Stimulated activated effector memory CD8-positive, alpha-beta T cell treated with anti-CD3 and anti-CD28 coated beads, Interleukin-12 subunit alpha, Interleukin-12 subunit beta, amount 100 ng/mL, for 72 hours (primary cell): ENCODE measurements around the gene DDX1.

Experiments
- ATAC-seq: fragments of 150-1000 bp; cut with Tn5 transposase; 2 replicates; pipeline ENCODE4 v1.10.0; 2021
- DNase-seq, 2 donors: peaks; one replicate each; pipeline ENCODE4 v3.0.0; 2021 to 2022; ENCODE audit warnings: low spot score in 2 of 2
- H3K27ac Mint-ChIP-seq: one replicate; pipeline ENCODE4 v1.8.0; 2022; ENCODE audit warnings: mild to moderate bottlenecking, mixed read lengths
- H3K36me3 Mint-ChIP-seq: one replicate; pipeline ENCODE4 v1.8.0; 2022; ENCODE audit warnings: mild to moderate bottlenecking, mixed read lengths
- H3K4me1 Mint-ChIP-seq: one replicate; pipeline ENCODE4 v1.8.0; 2022; ENCODE audit warnings: mixed read lengths
- H3K4me3 Mint-ChIP-seq: one replicate; pipeline ENCODE4 v1.8.0; 2022; ENCODE audit warnings: mild to moderate bottlenecking, mixed read lengths
- H3K9me3 Mint-ChIP-seq: one replicate; pipeline ENCODE4 v1.8.0; 2022; ENCODE audit warnings: mixed read lengths

DDX1 gene

GRCh38 chr2:15634846-15635490 lies 43.3 kb downstream of the DDX1 start:
- no peak for DNase-seq
- ATAC-seq, result no peak
- H3K4me1 Mint-ChIP-seq, result no peaks in the 10 kb centered on the region
- peak overlapping the region; percentile 46 for H3K27ac Mint-ChIP-seq
- no peaks in the 10 kb centered on the region for H3K9me3 Mint-ChIP-seq
- H3K36me3 Mint-ChIP-seq, result peaks cover 60% of the 10 kb centered on the region
- H3K4me3 Mint-ChIP-seq, result no peak overlapping the region

DNA sequence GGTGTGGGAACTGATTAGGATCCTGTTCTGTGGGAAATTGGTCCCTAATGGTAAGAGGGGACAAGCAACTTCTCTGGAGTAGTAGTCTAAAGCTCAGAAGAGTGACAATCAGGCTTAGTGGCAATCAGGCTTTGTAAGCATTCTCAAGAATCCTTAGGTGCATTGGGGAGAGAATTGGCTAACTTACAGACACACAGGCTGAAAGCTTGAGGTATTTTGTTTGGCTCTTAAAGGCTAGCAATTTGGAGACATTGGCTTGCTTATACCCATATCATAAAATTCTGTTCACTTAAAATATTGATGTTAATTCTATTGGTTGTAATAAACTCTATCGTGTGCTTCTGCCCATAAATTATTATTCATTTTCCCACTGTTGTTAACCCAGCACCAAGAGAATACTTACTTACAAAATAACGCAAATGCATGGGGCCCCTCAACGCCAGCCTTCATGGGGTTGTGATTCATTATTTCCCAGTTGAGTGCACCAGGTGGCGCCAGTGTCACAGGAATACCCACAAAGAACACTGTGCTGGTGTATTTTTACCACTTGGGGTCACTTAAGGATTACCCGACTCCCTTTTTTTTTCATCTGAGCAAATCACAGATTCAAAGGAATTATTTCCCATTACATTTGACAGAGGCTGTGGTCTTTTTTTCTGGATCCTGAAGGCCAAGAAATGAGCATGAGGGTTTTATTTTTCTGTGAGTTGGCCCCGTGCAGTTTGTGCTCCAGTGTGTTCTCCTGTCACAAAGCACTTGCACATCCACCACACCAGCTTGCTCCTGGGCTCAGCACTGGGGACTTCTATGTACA lies 45.5 kb downstream of the DDX1 start:
- ATAC-seq (peak; percentile 70), DNase-seq (peak; percentile 11 to 58)
- peaks cover 6% of the 10 kb centered on the region for H3K9me3 Mint-ChIP-seq
- H3K27ac Mint-ChIP-seq, result no peak overlapping the region
- no peak overlapping the region for H3K4me3 Mint-ChIP-seq
- no peaks in the 10 kb centered on the region for H3K4me1 Mint-ChIP-seq
- H3K36me3 Mint-ChIP-seq, result peaks cover 43% of the 10 kb centered on the region

GRCh38 chr2:15638720-15639119 lies 47.1 kb downstream of the DDX1 start:
- H3K4me3 Mint-ChIP-seq, result no peak overlapping the region
- no peak for ATAC-seq
- no peak overlapping the region for H3K27ac Mint-ChIP-seq
- DNase-seq, result no peak
- H3K9me3 Mint-ChIP-seq, result peaks cover 6% of the 10 kb centered on the region
- H3K4me1 Mint-ChIP-seq, result no peaks in the 10 kb centered on the region
- H3K36me3 Mint-ChIP-seq, result peaks cover 28% of the 10 kb centered on the region

DNA sequence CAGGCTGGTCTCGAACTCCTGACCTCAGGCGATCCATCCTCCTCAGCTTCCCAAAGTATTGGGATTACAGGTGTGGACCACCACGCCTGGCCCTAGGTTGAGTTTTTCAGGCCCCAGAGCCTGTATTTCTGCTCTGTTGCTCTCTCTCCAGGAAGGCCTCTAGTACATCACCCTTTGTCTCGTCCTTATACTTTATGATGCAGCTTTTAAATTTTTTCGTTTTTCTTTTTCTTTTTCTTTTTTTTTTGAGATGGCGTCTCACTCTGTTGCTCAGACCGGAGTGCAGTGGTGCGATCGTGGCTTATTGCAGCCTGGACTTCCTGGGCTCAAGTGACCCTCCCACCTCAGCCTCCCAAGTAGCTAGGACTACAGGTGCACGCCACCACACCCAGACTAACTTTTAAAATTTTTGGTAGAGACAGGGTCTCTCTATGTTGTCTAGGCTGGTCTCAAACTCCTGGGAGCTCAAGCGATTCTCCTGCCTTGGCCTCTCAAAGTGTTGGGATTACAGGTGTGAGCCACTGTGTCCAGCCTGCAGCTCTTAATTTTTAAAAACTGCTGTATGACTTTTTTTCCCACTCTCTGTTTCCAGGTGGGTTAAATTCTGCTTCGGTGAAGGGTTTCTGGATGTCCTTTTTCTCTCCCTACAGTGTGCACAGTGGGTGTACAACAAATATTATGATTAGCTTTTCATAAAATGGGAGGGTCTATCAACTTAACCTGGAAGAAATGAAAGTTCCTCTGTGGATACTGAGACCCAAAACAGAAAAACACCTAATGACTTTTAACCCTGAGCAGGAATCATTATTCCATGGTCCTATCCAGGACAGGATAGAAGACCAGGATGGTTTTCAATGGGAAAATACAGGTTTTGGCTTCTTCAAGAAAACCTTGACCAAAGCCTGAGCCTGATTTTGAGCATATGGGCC lies 47.9 kb downstream of the DDX1 start:
- peaks cover 6% of the 10 kb centered on the region for H3K9me3 Mint-ChIP-seq

GRCh38 chr2:15640261-15640711 lies 48.6 kb downstream of the DDX1 start:
- peaks cover 12% of the 10 kb centered on the region for H3K36me3 Mint-ChIP-seq
- no peak overlapping the region for H3K4me3 Mint-ChIP-seq
- DNase-seq (no peak), ATAC-seq (no peak)
- H3K4me1 Mint-ChIP-seq, result no peaks in the 10 kb centered on the region
- peaks cover 6% of the 10 kb centered on the region for H3K9me3 Mint-ChIP-seq
- H3K27ac Mint-ChIP-seq, result no peak overlapping the region

More for the DNA sequence above, 47.9 kb downstream of the DDX1 start:
- Mint-ChIP-seq H3K4me1 (no peaks in the 10 kb centered on the region), H3K4me3 (no peak overlapping the region), H3K27ac (no peak overlapping the region), H3K36me3 (peaks cover 19% of the 10 kb centered on the region)
- no peak for DNase-seq
- no peak for ATAC-seq

DNA sequence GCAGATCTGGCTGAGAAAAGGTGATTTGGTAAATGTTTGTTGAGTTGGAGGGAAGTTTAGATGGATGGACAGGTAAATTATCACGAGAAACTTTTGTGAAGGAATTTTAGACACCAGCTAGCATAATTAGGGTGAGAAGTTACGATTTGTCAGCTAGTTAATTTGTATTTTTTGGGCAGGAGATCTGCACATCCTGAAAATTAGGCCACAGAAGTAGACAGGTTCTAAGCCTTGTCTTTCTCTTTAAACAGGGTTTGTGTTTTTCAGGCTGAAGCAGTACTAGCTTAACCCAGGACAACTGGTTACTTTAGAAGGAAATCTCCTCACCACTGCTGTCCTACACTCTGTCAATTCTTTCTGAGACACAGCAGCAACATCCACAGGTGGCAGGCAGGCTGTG lies 49.1 kb downstream of the DDX1 start:
- no peak for DNase-seq
- Mint-ChIP-seq H3K27ac (no peak overlapping the region), H3K4me1 (no peaks in the 10 kb centered on the region), H3K9me3 (peaks cover 6% of the 10 kb centered on the region), H3K4me3 (no peak overlapping the region), H3K36me3 (peaks cover 7% of the 10 kb centered on the region)
- no peak for ATAC-seq

DNA sequence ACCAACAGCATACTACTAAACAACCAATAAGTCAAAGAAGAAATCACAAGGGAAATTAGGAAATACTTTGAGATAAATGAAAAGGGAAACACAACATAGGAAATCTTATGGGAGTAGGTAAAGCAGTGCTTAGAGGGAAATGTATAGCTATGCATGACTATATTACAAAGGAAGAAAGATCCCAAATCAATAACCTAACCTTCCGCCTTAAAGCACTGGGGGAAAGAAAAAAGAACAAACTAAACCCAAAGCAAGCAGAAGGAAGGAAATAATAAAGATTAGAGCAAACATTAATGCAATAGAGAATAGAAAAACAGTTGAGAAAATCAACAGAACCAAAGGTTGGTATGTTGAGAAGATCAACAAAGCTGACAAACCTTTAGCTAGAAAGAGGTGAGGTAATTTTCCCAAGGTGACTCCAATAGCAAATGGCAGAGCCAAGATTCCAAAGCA lies 49.9 kb downstream of the DDX1 start:
- no peak overlapping the region for H3K4me3 Mint-ChIP-seq
- no peak overlapping the region for H3K27ac Mint-ChIP-seq
- DNase-seq (no peak), ATAC-seq (no peak)
- peaks cover 6% of the 10 kb centered on the region for H3K9me3 Mint-ChIP-seq
- H3K36me3 Mint-ChIP-seq, result peaks cover 5% of the 10 kb centered on the region
- no peaks in the 10 kb centered on the region for H3K4me1 Mint-ChIP-seq

GRCh38 chr2:15642011-15642814 lies 50.5 kb downstream of the DDX1 start:
- H3K4me3 Mint-ChIP-seq, result no peak overlapping the region
- DNase-seq (no peak), ATAC-seq (no peak)
- peaks cover 5% of the 10 kb centered on the region for H3K36me3 Mint-ChIP-seq
- H3K4me1 Mint-ChIP-seq, result no peaks in the 10 kb centered on the region
- H3K27ac Mint-ChIP-seq, result no peak overlapping the region
- peaks cover 6% of the 10 kb centered on the region for H3K9me3 Mint-ChIP-seq

DNA sequence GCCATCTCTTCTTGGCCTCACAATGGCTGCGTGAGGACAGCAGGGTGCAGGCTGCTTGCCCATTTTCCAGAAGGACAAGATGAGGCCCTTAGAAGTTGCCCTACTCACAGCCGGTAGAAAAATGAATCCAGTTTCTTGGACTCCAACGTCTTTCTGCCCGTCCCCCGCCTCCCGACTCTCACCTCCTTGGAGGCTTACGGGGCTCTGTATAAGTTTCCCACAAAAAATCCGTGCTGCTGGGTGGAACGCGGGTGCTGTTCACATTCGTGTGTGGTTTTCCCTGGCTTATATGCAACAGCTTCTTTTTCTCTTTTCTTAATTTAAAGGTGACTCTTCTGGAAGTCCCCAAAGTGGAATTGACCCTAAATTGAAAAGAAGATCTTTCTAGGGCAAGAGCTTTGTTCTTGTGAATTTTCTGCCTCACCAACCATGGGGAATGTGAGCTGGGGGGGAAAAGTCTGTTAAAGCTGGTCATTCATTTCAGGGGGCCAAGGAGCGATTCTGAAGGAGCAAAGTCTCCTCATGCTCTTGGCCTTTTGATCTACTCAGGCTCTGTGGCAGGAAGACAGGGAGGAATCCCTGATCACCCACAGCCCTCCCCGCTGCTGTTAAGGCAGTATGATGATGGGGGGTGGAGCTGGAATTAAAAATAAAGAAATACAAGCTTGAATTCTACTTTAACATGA lies 51.3 kb downstream of the DDX1 start:
- peaks cover 5% of the 10 kb centered on the region for H3K36me3 Mint-ChIP-seq
- DNase-seq (peak in 1 of 2 donors; percentile 38), ATAC-seq (no peak)
- no peak overlapping the region for H3K4me3 Mint-ChIP-seq
- H3K4me1 Mint-ChIP-seq, result no peaks in the 10 kb centered on the region
- peaks cover 6% of the 10 kb centered on the region for H3K9me3 Mint-ChIP-seq
- no peak overlapping the region for H3K27ac Mint-ChIP-seq

GRCh38 chr2:15643791-15644585 lies 52.3 kb downstream of the DDX1 start:
- no peak overlapping the region for H3K4me3 Mint-ChIP-seq
- peaks cover 6% of the 10 kb centered on the region for H3K9me3 Mint-ChIP-seq
- no peaks in the 10 kb centered on the region for H3K4me1 Mint-ChIP-seq
- ATAC-seq (no peak), DNase-seq (peak in 1 of 2 donors; percentile 10)
- no peak overlapping the region for H3K27ac Mint-ChIP-seq
- H3K36me3 Mint-ChIP-seq, result peaks cover 5% of the 10 kb centered on the region

DNA sequence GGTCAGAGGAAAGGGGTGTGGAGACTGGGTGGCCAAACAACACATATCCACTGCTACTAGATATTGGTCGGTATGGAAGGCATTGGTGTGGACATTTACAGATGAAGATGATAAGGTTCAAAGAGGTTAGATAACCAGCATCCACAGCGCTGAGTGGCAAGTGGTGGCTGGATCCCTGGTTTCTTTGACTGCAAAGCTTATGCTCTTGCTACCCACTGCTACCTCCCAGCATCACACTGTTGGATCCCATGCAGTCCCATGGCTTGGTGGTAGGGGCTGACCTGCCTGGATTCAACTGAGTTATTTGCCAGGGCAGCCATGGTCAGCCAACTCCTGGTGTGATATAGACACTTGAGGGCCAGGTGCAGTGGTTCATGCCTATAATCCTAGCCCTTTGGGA lies 53.6 kb downstream of the DDX1 start:
- peaks cover 6% of the 10 kb centered on the region for H3K9me3 Mint-ChIP-seq
- ATAC-seq, result no peak
- no peak overlapping the region for H3K27ac Mint-ChIP-seq
- peaks cover 5% of the 10 kb centered on the region for H3K36me3 Mint-ChIP-seq
- no peak overlapping the region for H3K4me3 Mint-ChIP-seq
- DNase-seq, result no peak
- H3K4me1 Mint-ChIP-seq, result no peaks in the 10 kb centered on the region

DNA sequence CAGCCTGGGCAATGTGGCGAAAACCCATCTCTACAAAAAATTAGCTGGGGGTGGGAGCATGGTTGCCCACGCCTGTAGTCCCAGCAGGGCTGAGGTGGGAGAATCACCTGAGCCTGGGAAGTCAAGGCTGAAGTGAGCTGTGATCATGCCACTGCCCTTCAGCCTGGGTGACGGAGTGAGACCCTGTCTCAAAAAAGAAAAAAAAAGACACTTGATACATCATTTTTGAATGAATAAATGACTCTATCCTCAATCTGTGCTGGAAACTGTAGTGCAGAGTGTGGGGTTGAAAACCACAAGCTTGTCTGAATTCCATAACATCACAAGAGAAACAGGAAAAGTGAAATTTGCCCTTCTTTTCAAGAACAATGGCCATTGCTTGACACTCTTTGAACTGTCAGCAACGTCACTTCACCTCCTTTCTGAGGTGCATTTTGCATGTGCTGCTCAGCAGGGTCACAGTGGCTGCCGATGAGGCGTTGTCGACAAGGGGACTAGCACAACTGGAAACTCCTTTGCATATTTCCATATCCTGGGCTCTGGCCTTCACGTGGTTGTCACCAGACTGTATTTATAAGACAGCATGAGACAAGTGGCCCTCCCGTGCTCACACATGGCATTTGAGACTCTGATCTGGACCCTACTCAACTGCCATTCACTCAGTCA lies 54.2 kb downstream of the DDX1 start:
- Mint-ChIP-seq H3K9me3 (peaks cover 6% of the 10 kb centered on the region), H3K4me1 (no peaks in the 10 kb centered on the region), H3K27ac (no peak overlapping the region), H3K36me3 (peaks cover 3% of the 10 kb centered on the region), H3K4me3 (no peak overlapping the region)
- DNase-seq, result no peak
- ATAC-seq, result no peak

DNA sequence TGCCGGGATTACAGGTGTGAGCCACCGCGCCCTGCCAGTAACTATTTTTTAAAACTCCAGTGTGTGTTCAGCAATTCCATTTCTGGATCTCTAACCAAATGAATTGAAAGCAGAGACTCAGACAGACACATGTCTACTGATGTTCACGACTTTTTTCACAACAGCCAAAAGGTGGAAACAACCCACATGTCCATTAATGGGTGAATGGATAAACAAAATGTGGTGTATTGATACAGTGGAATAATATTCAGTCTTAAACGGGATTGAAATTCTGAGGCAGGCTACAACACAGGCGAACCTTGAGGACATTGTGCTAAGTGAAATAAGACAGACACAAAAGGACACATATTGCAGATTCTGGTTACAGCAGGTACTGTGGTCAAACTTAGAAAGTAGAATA lies 55.0 kb downstream of the DDX1 start:
- no peaks in the 10 kb centered on the region for H3K36me3 Mint-ChIP-seq
- H3K4me3 Mint-ChIP-seq, result no peak overlapping the region
- H3K27ac Mint-ChIP-seq, result no peak overlapping the region
- no peaks in the 10 kb centered on the region for H3K4me1 Mint-ChIP-seq
- DNase-seq, result no peak
- no peak for ATAC-seq
- H3K9me3 Mint-ChIP-seq, result no peaks in the 10 kb centered on the region
